Stimulated activated naive CD8-positive, alpha-beta T cell treated with anti-CD3 and anti-CD28 coated beads, Interleukin-15, amount 100 ng/mL, for 72 hours (primary cell): ENCODE measurements around the gene PRSS23.

Experiments used
- ATAC-seq: fragments of 150-1000 bp; cut with Tn5 transposase; 2 replicates; pipeline ENCODE4 v1.10.0; 2021; ENCODE audit warnings: mild to moderate bottlenecking, moderate library complexity
- DNase-seq, 2 donors: peaks; one replicate each; pipeline ENCODE4 v3.0.0; 2021 to 2022
- H3K27ac Mint-ChIP-seq, 2 donors: one replicate each; pipeline ENCODE4 v1.8.0; 2022; ENCODE audit warnings: mild to moderate bottlenecking in 2 of 2, mixed read lengths in 2 of 2, moderate library complexity in 2 of 2
- H3K27me3 Mint-ChIP-seq: one replicate; pipeline ENCODE4 v1.8.0; 2022; ENCODE audit warnings: mixed read lengths
- H3K4me1 Mint-ChIP-seq: one replicate; pipeline ENCODE4 v1.8.0; 2022; ENCODE audit warnings: mild to moderate bottlenecking, mixed read lengths
- H3K4me3 Mint-ChIP-seq, 2 donors: one replicate each; pipeline ENCODE4 v1.8.0; 2022; ENCODE audit warnings: mild to moderate bottlenecking in 2 of 2, mixed read lengths in 2 of 2, moderate library complexity in 1 of 2
- H3K9me3 Mint-ChIP-seq, 2 donors: one replicate each; pipeline ENCODE4 v1.8.0; 2022; ENCODE audit warnings: mixed read lengths in 2 of 2

PRSS23 gene

GRCh38 chr11:86801364-86801763, 1.0 kb downstream of the PRSS23 start:
- peak overlapping the region in 1 of 2 donors; percentile 15 for H3K4me3 Mint-ChIP-seq
- H3K9me3 Mint-ChIP-seq, result no peaks in the 10 kb centered on the region
- H3K27ac Mint-ChIP-seq, result no peak overlapping the region
- no peak for ATAC-seq
- no peak for DNase-seq
- peaks cover 57% of the 10 kb centered on the region for H3K4me1 Mint-ChIP-seq
- H3K27me3 Mint-ChIP-seq, result peaks cover 59% of the 10 kb centered on the region

GRCh38 chr11:86802146-86802545, 1.8 kb downstream of the PRSS23 start:
- no peak for DNase-seq
- Mint-ChIP-seq H3K4me1 (peaks cover 65% of the 10 kb centered on the region), H3K27ac (no peak overlapping the region), H3K27me3 (peaks cover 57% of the 10 kb centered on the region), H3K9me3 (no peaks in the 10 kb centered on the region), H3K4me3 (no peak overlapping the region)
- no peak for ATAC-seq

- DNase-seq (peak; percentile 25 to 28), ATAC-seq (peak; percentile 24)
- Mint-ChIP-seq H3K4me3 (no peak overlapping the region), H3K4me1 (peaks cover 67% of the 10 kb centered on the region), H3K27ac (no peak overlapping the region), H3K9me3 (no peaks in the 10 kb centered on the region), H3K27me3 (peaks cover 57% of the 10 kb centered on the region)
Observed at GRCh38 chr11:86802601-86803051, 2.3 kb downstream of the PRSS23 start.

- Mint-ChIP-seq H3K4me1 (peaks cover 67% of the 10 kb centered on the region), H3K27ac (no peak overlapping the region), H3K27me3 (peaks cover 59% of the 10 kb centered on the region), H3K4me3 (no peak overlapping the region), H3K9me3 (no peaks in the 10 kb centered on the region)
- ATAC-seq (no peak), DNase-seq (no peak)
Observed at GRCh38 chr11:86803136-86804045, 3.0 kb downstream of the PRSS23 start.

- Mint-ChIP-seq H3K4me3 (no peak overlapping the region), H3K27me3 (peaks cover 63% of the 10 kb centered on the region), H3K27ac (no peak overlapping the region), H3K4me1 (peaks cover 57% of the 10 kb centered on the region), H3K9me3 (no peaks in the 10 kb centered on the region)
- no peak for ATAC-seq
- no peak for DNase-seq
Observed at GRCh38 chr11:86804951-86805350, 4.6 kb downstream of the PRSS23 start.

GRCh38 chr11:86805873-86806310, 5.5 kb downstream of the PRSS23 start:
- DNase-seq (peak; percentile 27 to 75), ATAC-seq (peak; percentile 99)
- H3K4me1 Mint-ChIP-seq, result peaks cover 52% of the 10 kb centered on the region
- H3K4me3 Mint-ChIP-seq, result peak overlapping the region; percentile 7 to 25
- H3K27me3 Mint-ChIP-seq, result peaks cover 61% of the 10 kb centered on the region
- no peaks in the 10 kb centered on the region for H3K9me3 Mint-ChIP-seq
- peak overlapping the region in 1 of 2 donors; percentile 55 for H3K27ac Mint-ChIP-seq

GRCh38 chr11:86806903-86807302, 6.6 kb downstream of the PRSS23 start:
- ATAC-seq, result no peak
- H3K27me3 Mint-ChIP-seq, result peaks cover 58% of the 10 kb centered on the region

GRCh38 chr11:86807360-86807759, 7.0 kb downstream of the PRSS23 start:
- Mint-ChIP-seq H3K4me1 (peaks cover 38% of the 10 kb centered on the region), H3K9me3 (no peaks in the 10 kb centered on the region), H3K27ac (peak overlapping the region; percentile 37 to 85), H3K4me3 (no peak overlapping the region), H3K27me3 (peaks cover 53% of the 10 kb centered on the region)
- DNase-seq (no peak), ATAC-seq (no peak)

More at GRCh38 chr11:86806903-86807302, 6.6 kb downstream of the PRSS23 start:
- Mint-ChIP-seq H3K27ac (peak overlapping the region; percentile 85 to 86), H3K9me3 (no peaks in the 10 kb centered on the region), H3K4me1 (peaks cover 42% of the 10 kb centered on the region), H3K4me3 (no peak overlapping the region)
- no peak for DNase-seq

GRCh38 chr11:86809561-86809960, 9.2 kb downstream of the PRSS23 start:
- peaks cover 22% of the 10 kb centered on the region for H3K4me1 Mint-ChIP-seq

GRCh38 chr11:86810288-86810687, 9.9 kb downstream of the PRSS23 start:
- H3K27me3 Mint-ChIP-seq, result peaks cover 61% of the 10 kb centered on the region
- H3K9me3 Mint-ChIP-seq, result no peaks in the 10 kb centered on the region
- ATAC-seq (no peak), DNase-seq (no peak)
- H3K27ac Mint-ChIP-seq, result no peak overlapping the region
- H3K4me1 Mint-ChIP-seq, result peaks cover 21% of the 10 kb centered on the region
- no peak overlapping the region for H3K4me3 Mint-ChIP-seq

More at GRCh38 chr11:86809561-86809960, 9.2 kb downstream of the PRSS23 start:
- no peak overlapping the region for H3K27ac Mint-ChIP-seq
- ATAC-seq (no peak), DNase-seq (no peak)
- H3K4me3 Mint-ChIP-seq, result no peak overlapping the region
- no peaks in the 10 kb centered on the region for H3K9me3 Mint-ChIP-seq
- H3K27me3 Mint-ChIP-seq, result peaks cover 59% of the 10 kb centered on the region

GRCh38 chr11:86811637-86812321, 11.4 kb downstream of the PRSS23 start:
- H3K4me3 Mint-ChIP-seq, result no peak overlapping the region
- no peak for DNase-seq
- H3K4me1 Mint-ChIP-seq, result peaks cover 6% of the 10 kb centered on the region
- H3K27ac Mint-ChIP-seq, result no peak overlapping the region
- peaks cover 72% of the 10 kb centered on the region for H3K27me3 Mint-ChIP-seq
- ATAC-seq, result no peak
- no peaks in the 10 kb centered on the region for H3K9me3 Mint-ChIP-seq

GRCh38 chr11:86812322-86812670, 12.0 kb downstream of the PRSS23 start:
- no peak for DNase-seq
- Mint-ChIP-seq H3K4me1 (peaks cover under 1% of the 10 kb centered on the region), H3K27me3 (peaks cover 66% of the 10 kb centered on the region), H3K4me3 (no peak overlapping the region), H3K27ac (no peak overlapping the region), H3K9me3 (no peaks in the 10 kb centered on the region)
- ATAC-seq, result no peak

- H3K27me3 Mint-ChIP-seq, result peaks cover 65% of the 10 kb centered on the region
- H3K27ac Mint-ChIP-seq, result no peak overlapping the region
- no peak overlapping the region for H3K4me3 Mint-ChIP-seq
- peak; percentile 57 for ATAC-seq
- DNase-seq, result no peak
- H3K4me1 Mint-ChIP-seq, result no peaks in the 10 kb centered on the region
- H3K9me3 Mint-ChIP-seq, result no peaks in the 10 kb centered on the region
Observed at GRCh38 chr11:86812981-86813380, 12.6 kb downstream of the PRSS23 start.

- Mint-ChIP-seq H3K4me1 (peaks cover 6% of the 10 kb centered on the region), H3K27ac (no peak overlapping the region), H3K27me3 (peaks cover 49% of the 10 kb centered on the region), H3K4me3 (no peak overlapping the region), H3K9me3 (no peaks in the 10 kb centered on the region)
- ATAC-seq (peak; percentile 43), DNase-seq (no peak)
Observed at GRCh38 chr11:86814775-86815174, 14.4 kb downstream of the PRSS23 start.

- no peak overlapping the region for H3K4me3 Mint-ChIP-seq
- no peak overlapping the region for H3K27ac Mint-ChIP-seq
- DNase-seq (no peak), ATAC-seq (no peak)
- no peaks in the 10 kb centered on the region for H3K9me3 Mint-ChIP-seq
- H3K27me3 Mint-ChIP-seq, result peaks cover 41% of the 10 kb centered on the region
- H3K4me1 Mint-ChIP-seq, result peaks cover 6% of the 10 kb centered on the region
Observed at GRCh38 chr11:86815726-86816125, 15.4 kb downstream of the PRSS23 start.

GRCh38 chr11:86816251-86816726, 15.9 kb downstream of the PRSS23 start:
- no peak overlapping the region for H3K4me3 Mint-ChIP-seq
- H3K4me1 Mint-ChIP-seq, result peaks cover 6% of the 10 kb centered on the region
- peaks cover 37% of the 10 kb centered on the region for H3K27me3 Mint-ChIP-seq
- no peaks in the 10 kb centered on the region for H3K9me3 Mint-ChIP-seq
- no peak overlapping the region for H3K27ac Mint-ChIP-seq
- ATAC-seq (no peak), DNase-seq (no peak)
